Astrocyte of the cerebellum (primary cell): ENCODE results near the gene PTPN3.
A peak's percentile ranks its signal among the peaks of the same experiment; 100 is the strongest.
"Not testable (repeated sequence)": the region's sequence is repeated elsewhere in the genome, so short reads cannot be mapped to it uniquely, and the experiment has no call there.

ENCODE experiments used
- DNase-seq: peaks from one replicate; pipeline ENCODE4 v3.0.0-alpha.2; 2011; ENCODE audit warnings: low read depth
- H3K4me3 ChIP-seq: 2 replicates; pipeline ENCODE4 v1.5.1; 2011; ENCODE audit warnings: mild to moderate bottlenecking, low read depth, low read length, moderate library complexity
- in situ Hi-C: cut with HindIII; loops from 2 replicates; pipeline ENCODE4 v1.10.0; 2017; ENCODE audit warnings: low sequenced_read_pairs
- TF ChIP-seq, protein P1 (sequence below): IDR thresholded peaks from 2 replicates; pipeline ENCODE4 v1.5.1; 2012; ENCODE audit warnings: low read length, low read depth, moderate library complexity, mild to moderate bottlenecking; ENCODE audit errors: missing control alignments

PTPN3 gene

DNA sequence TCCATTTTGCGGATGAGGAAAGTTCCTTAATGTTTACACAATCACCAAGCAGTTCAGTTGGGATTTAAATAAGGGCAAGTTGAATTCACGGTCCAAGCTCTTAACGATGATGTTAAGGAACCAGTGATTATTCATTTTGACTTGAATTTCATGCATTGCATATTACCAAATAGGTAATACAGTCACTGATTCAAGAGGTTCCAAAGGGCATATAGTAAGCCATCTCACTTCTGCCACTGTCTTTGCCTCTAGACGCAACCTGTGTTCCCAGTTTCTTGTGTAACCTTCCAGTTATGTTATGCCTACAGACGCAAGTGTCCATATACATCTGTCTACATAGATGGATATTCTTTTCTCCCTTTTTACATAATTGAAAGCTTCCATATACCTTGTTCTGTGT, 137.3 kb downstream of the PTPN3 start:
- no peak overlapping the region for H3K4me3 ChIP-seq
- TF ChIP-seq, protein P1, sequence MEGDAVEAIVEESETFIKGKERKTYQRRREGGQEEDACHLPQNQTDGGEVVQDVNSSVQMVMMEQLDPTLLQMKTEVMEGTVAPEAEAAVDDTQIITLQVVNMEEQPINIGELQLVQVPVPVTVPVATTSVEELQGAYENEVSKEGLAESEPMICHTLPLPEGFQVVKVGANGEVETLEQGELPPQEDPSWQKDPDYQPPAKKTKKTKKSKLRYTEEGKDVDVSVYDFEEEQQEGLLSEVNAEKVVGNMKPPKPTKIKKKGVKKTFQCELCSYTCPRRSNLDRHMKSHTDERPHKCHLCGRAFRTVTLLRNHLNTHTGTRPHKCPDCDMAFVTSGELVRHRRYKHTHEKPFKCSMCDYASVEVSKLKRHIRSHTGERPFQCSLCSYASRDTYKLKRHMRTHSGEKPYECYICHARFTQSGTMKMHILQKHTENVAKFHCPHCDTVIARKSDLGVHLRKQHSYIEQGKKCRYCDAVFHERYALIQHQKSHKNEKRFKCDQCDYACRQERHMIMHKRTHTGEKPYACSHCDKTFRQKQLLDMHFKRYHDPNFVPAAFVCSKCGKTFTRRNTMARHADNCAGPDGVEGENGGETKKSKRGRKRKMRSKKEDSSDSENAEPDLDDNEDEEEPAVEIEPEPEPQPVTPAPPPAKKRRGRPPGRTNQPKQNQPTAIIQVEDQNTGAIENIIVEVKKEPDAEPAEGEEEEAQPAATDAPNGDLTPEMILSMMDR = no peak
- in situ Hi-C loops = no loop called here
- no peak for DNase-seq

DNA sequence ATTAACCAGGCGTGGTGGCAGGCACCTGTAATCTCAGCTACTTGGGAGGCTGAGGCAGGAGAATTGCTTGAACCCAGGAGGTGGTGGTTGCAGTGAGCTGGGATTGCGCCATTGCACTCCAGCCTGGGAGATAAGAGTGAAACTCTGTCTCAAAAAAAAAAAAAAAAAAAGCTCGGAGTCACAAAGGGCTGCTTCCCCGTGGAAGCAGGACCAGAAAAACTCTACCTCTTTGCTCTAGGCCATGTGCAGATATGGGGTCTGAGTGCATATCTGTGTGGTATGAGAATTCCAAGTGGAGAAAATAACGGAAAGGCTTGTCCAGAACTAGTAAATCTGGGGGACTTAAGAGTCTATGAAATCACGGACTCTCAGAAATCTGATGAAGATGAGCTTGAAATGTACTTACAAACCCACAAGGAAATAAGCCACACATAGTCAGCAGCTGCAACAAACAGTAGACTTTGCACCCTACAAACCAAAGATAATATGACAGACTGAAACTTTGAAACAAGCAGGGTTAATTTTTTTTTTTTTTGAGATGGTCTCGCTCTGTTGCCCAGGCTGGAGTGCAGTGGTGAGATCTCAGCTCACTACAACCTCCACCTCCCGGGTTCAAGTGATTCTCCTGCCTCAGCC, 139.0 kb downstream of the PTPN3 start:
- H3K4me3 ChIP-seq, in situ Hi-C loops, DNase-seq: not testable (repeated sequence)

- DNase-seq = no peak
- no peak overlapping the region for H3K4me3 ChIP-seq
- in situ Hi-C loops = no loop called here
- TF ChIP-seq, protein P1 = no peak
Measured at GRCh38 chr9:109355564-109356297, 142.4 kb downstream of the PTPN3 start.

GRCh38 chr9:109354190-109354589, 143.9 kb downstream of the PTPN3 start:
- DNase-seq = no peak
- TF ChIP-seq, protein P1 = no peak
- H3K4me3 ChIP-seq = no peak overlapping the region
- in situ Hi-C loops = no loop called here

- no peak for DNase-seq
- H3K4me3 ChIP-seq = no peak overlapping the region
- TF ChIP-seq, protein P1 = no peak
- in situ Hi-C loops = no loop called here
Measured at GRCh38 chr9:109351032-109351431, 147.1 kb downstream of the PTPN3 start.

DNA sequence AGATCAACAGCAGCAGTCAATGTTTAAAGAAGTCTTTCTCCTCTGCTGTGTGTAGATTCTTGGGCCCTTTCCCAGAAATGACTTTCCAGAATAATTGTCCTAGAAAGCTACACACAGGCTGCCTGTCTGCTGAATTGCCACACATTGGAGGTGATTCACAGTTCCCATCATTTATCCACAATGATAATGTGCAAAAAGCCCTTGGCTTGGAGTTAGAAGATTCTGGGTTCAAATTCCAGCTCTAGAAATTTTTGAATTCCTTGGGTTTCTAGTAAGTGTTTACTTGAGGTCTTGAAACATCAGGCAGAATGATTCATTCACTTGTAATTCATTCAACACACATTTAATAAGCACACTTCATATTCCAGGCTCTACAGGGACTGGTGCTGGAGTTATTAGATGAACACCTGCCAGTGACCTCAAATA, 148.7 kb downstream of the PTPN3 start:
- no peak overlapping the region for H3K4me3 ChIP-seq
- TF ChIP-seq, protein P1 = no peak
- peak; percentile 92 for DNase-seq
- in situ Hi-C loops = no loop called here

DNA sequence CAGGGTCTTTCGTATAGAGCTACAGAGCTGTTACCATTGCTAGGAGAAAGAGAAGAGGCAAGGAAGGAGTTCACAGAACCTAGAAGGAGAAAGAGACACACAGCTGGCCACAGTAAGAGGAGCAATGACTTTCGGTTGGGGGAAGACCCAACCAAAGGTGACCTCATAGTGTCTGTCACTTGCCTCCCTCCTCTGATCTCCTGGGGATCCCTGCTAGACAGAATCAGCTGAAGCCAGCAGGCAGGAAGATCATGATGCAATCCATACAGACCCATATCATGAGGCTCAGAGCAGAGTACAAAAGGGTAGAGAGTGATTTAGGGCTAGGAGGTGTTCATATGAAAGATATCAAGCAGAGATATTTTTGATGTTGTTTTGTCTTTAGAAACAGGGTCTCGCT, 151.2 kb downstream of the PTPN3 start:
- TF ChIP-seq, protein P1 = no peak
- in situ Hi-C loops = no loop called here
- no peak for DNase-seq
- no peak overlapping the region for H3K4me3 ChIP-seq
